MM.1S (cell line): ENCODE data around the gene ATP2C1.

ENCODE experiments used
- EZH2phosphoT487 ChIP-seq: fragments of 300-600 bp; sonication (generic); IDR thresholded peaks from 2 replicates; pipeline ENCODE4 v1.6.1; 2018; ENCODE audit warnings: antibody characterized with exemption, low read length
- TF ChIP-seq, protein P1 (sequence below): fragments of 300-600 bp; sonication (generic); IDR thresholded peaks from 2 replicates; pipeline ENCODE4 v1.5.1; 2016; ENCODE audit warnings: antibody characterized with exemption, low read length, mixed read lengths

DNA sequence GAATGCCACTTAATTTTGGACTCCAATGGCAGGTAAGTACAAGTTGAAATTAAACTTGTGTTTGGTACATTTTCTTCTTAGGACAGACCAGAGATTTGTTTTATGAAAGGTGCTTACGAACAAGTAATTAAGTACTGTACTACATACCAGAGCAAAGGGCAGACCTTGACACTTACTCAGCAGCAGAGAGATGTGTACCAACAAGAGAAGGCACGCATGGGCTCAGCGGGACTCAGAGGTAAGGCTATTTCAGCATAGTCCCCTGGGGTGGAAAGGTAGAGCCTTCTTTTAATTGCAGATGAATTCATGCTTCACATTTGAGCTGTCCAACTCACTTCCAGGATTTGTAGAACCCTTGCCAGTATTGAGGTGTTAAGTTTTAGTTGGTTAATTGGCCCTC is 81.4 kb downstream of the ATP2C1 start:
- TF ChIP-seq, protein P1, sequence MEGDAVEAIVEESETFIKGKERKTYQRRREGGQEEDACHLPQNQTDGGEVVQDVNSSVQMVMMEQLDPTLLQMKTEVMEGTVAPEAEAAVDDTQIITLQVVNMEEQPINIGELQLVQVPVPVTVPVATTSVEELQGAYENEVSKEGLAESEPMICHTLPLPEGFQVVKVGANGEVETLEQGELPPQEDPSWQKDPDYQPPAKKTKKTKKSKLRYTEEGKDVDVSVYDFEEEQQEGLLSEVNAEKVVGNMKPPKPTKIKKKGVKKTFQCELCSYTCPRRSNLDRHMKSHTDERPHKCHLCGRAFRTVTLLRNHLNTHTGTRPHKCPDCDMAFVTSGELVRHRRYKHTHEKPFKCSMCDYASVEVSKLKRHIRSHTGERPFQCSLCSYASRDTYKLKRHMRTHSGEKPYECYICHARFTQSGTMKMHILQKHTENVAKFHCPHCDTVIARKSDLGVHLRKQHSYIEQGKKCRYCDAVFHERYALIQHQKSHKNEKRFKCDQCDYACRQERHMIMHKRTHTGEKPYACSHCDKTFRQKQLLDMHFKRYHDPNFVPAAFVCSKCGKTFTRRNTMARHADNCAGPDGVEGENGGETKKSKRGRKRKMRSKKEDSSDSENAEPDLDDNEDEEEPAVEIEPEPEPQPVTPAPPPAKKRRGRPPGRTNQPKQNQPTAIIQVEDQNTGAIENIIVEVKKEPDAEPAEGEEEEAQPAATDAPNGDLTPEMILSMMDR: no peak
- no peak for TF ChIP-seq EZH2phosphoT487
